Suprapubic skin (tissue), 3 donors: ENCODE data around the gene ATG5.

Experiments
- CTCF ChIP-seq, 2 donors: fragments of 200-600 bp in 1 of 2; fragments of 450-650 bp in 1 of 2; sonication (generic) in 1 of 2; IDR thresholded peaks; one replicate each; pipeline ENCODE4 v1.5.1; 2016 to 2019; ENCODE audit warnings: antibody characterized with exemption in 2 of 2, mild to moderate bottlenecking in 1 of 2, moderate library complexity in 1 of 2
- POLR2A ChIP-seq, 2 donors: fragments of 450-650 bp; IDR thresholded peaks; one replicate each; pipeline ENCODE4 v1.6.1; 2017; ENCODE audit warnings: antibody characterized with exemption in 2 of 2, mild to moderate bottlenecking in 2 of 2, moderate library complexity in 2 of 2

GRCh38 chr6:106275692-106276091 is 49.9 kb downstream of the ATG5 start:
- no peak for TF ChIP-seq CTCF (IDR thresholded peaks at IDR 0.05)
- TF ChIP-seq POLR2A (IDR thresholded peaks at IDR 0.05), result no peak
